Muscle layer of duodenum (tissue), 2 donors: ENCODE measurements around the gene ZNF467.

Source experiments
- H3K27ac ChIP-seq: one replicate; pipeline ENCODE4 v1.7.0; 2013; ENCODE audit warnings: mild to moderate bottlenecking, low read length
- H3K27me3 ChIP-seq: one replicate; pipeline ENCODE4 v1.7.0; 2013; ENCODE audit warnings: low read depth, mild to moderate bottlenecking, control low read depth, low read length
- H3K36me3 ChIP-seq, 2 donors: one replicate each; pipeline ENCODE4 v1.7.0; 2013; ENCODE audit warnings: low read length in 2 of 2, control low read depth in 1 of 2, mild to moderate bottlenecking in 1 of 2; ENCODE audit not compliant: insufficient read depth in 2 of 2, control insufficient read depth in 1 of 2
- H3K4me1 ChIP-seq, 2 donors: one replicate each; pipeline ENCODE4 v1.7.0; 2013; ENCODE audit warnings: low read length in 2 of 2, mild to moderate bottlenecking in 2 of 2, control low read depth in 1 of 2, moderate library complexity in 1 of 2; ENCODE audit not compliant: insufficient read depth in 2 of 2, control insufficient read depth in 1 of 2
- H3K4me3 ChIP-seq, 2 donors: one replicate each; pipeline ENCODE4 v1.7.0; 2013; ENCODE audit warnings: low read length in 2 of 2, low read depth in 1 of 2, mild to moderate bottlenecking in 1 of 2
- H3K9me3 ChIP-seq, 2 donors: one replicate each; pipeline ENCODE4 v1.7.0; 2013; ENCODE audit warnings: low read length in 2 of 2, control low read depth in 1 of 2, mild to moderate bottlenecking in 1 of 2; ENCODE audit not compliant: control insufficient read depth in 1 of 2
- donor health status: healthy.

Gene ZNF467

GRCh38 chr7:149735181-149735602, 38.2 kb downstream of the ZNF467 start:
- Histone ChIP-seq H3K4me1 (no peaks in the 10 kb centered on the region), H3K36me3 (peaks cover 7 to 36% of the 10 kb centered on the region in 2 donors), H3K27me3 (no peaks in the 10 kb centered on the region), H3K9me3 (no peaks in the 10 kb centered on the region), H3K27ac (no peak overlapping the region), H3K4me3 (no peak overlapping the region)

- Histone ChIP-seq H3K4me1 (no peaks in the 10 kb centered on the region), H3K9me3 (no peaks in the 10 kb centered on the region), H3K27me3 (no peaks in the 10 kb centered on the region), H3K4me3 (no peak overlapping the region), H3K36me3 (peaks cover 7 to 40% of the 10 kb centered on the region in 2 donors), H3K27ac (no peak overlapping the region)
Observed at GRCh38 chr7:149734791-149735075, 38.7 kb downstream of the ZNF467 start.

GRCh38 chr7:149733924-149734790, 39.2 kb downstream of the ZNF467 start:
- Histone ChIP-seq H3K27ac (no peak overlapping the region), H3K4me3 (no peak overlapping the region), H3K4me1 (no peaks in the 10 kb centered on the region), H3K27me3 (no peaks in the 10 kb centered on the region), H3K9me3 (no peaks in the 10 kb centered on the region), H3K36me3 (peaks cover 7 to 46% of the 10 kb centered on the region in 2 donors)

- peaks cover 11 to 54% of the 10 kb centered on the region in 2 donors for H3K36me3 ChIP-seq
- no peak overlapping the region for H3K27ac ChIP-seq
Observed at GRCh38 chr7:149733131-149733923, 40.1 kb downstream of the ZNF467 start.

GRCh38 chr7:149732611-149733010, 40.8 kb downstream of the ZNF467 start:
- H3K36me3 ChIP-seq = peaks cover 11 to 60% of the 10 kb centered on the region in 2 donors
- peaks cover 0 to 4% of the 10 kb centered on the region in 2 donors for H3K4me1 ChIP-seq
- no peak overlapping the region for H3K4me3 ChIP-seq
- no peak overlapping the region for H3K27ac ChIP-seq
- no peaks in the 10 kb centered on the region for H3K9me3 ChIP-seq
- H3K27me3 ChIP-seq = no peaks in the 10 kb centered on the region

More at GRCh38 chr7:149733131-149733923, 40.1 kb downstream of the ZNF467 start:
- no peaks in the 10 kb centered on the region for H3K27me3 ChIP-seq
- H3K4me1 ChIP-seq = no peaks in the 10 kb centered on the region
- no peak overlapping the region for H3K4me3 ChIP-seq
- H3K9me3 ChIP-seq = no peaks in the 10 kb centered on the region

GRCh38 chr7:149732111-149732561, 41.3 kb downstream of the ZNF467 start:
- Histone ChIP-seq H3K4me1 (peaks cover 0 to 8% of the 10 kb centered on the region in 2 donors), H3K36me3 (peaks cover 11 to 64% of the 10 kb centered on the region in 2 donors), H3K27ac (no peak overlapping the region), H3K4me3 (no peak overlapping the region), H3K27me3 (no peaks in the 10 kb centered on the region), H3K9me3 (no peaks in the 10 kb centered on the region)

- H3K36me3 ChIP-seq = peaks cover 11 to 68% of the 10 kb centered on the region in 2 donors
- no peaks in the 10 kb centered on the region for H3K9me3 ChIP-seq
- no peak overlapping the region for H3K27ac ChIP-seq
- no peak overlapping the region for H3K4me3 ChIP-seq
- peaks cover 0 to 12% of the 10 kb centered on the region in 2 donors for H3K4me1 ChIP-seq
- H3K27me3 ChIP-seq = no peaks in the 10 kb centered on the region
Observed at GRCh38 chr7:149731207-149731955, 42.0 kb downstream of the ZNF467 start.

GRCh38 chr7:149729983-149730801, 43.2 kb downstream of the ZNF467 start:
- H3K27ac ChIP-seq = no peak overlapping the region
- peaks cover 18 to 77% of the 10 kb centered on the region in 2 donors for H3K36me3 ChIP-seq

GRCh38 chr7:149729586-149729982, 43.8 kb downstream of the ZNF467 start:
- Histone ChIP-seq H3K4me1 (peaks cover 0 to 12% of the 10 kb centered on the region in 2 donors), H3K9me3 (no peaks in the 10 kb centered on the region), H3K27ac (no peak overlapping the region), H3K27me3 (no peaks in the 10 kb centered on the region), H3K4me3 (no peak overlapping the region), H3K36me3 (peaks cover 18 to 83% of the 10 kb centered on the region in 2 donors)

More at GRCh38 chr7:149729983-149730801, 43.2 kb downstream of the ZNF467 start:
- H3K4me3 ChIP-seq = no peak overlapping the region
- peaks cover 0 to 12% of the 10 kb centered on the region in 2 donors for H3K4me1 ChIP-seq
- H3K27me3 ChIP-seq = no peaks in the 10 kb centered on the region
- no peaks in the 10 kb centered on the region for H3K9me3 ChIP-seq

GRCh38 chr7:149728491-149729375, 44.7 kb downstream of the ZNF467 start:
- H3K9me3 ChIP-seq = no peaks in the 10 kb centered on the region
- no peak overlapping the region for H3K27ac ChIP-seq
- H3K36me3 ChIP-seq = peaks cover 22 to 90% of the 10 kb centered on the region in 2 donors
- no peaks in the 10 kb centered on the region for H3K27me3 ChIP-seq
- H3K4me1 ChIP-seq = peaks cover 0 to 12% of the 10 kb centered on the region in 2 donors
- no peak overlapping the region for H3K4me3 ChIP-seq
